WERI-Rb-1 (cell line): ENCODE data around the gene KLHL41.
"Not testable (repeated sequence)": the region's sequence is repeated elsewhere in the genome, so short reads cannot be mapped to it uniquely, and the experiment has no call there.

Source experiments
- DNase-seq: peaks from one replicate; pipeline ENCODE4 v3.0.0-alpha.2; 2020
- H3K27ac ChIP-seq: fragments of 250-450 bp; sonication (Bioruptor Pico); 2 replicates; pipeline ENCODE4 v1.5.1; 2020; ENCODE audit warnings: mild to moderate bottlenecking, moderate library complexity
- H3K27me3 ChIP-seq: fragments of 250-450 bp; sonication (Bioruptor Pico); 2 replicates; pipeline ENCODE4 v1.5.1; 2021; ENCODE audit warnings: mild to moderate bottlenecking, low read depth, moderate library complexity; ENCODE audit not compliant: insufficient read depth, severe bottlenecking
- H3K36me3 ChIP-seq: fragments of 250-450 bp; sonication (Bioruptor Pico); 2 replicates; pipeline ENCODE4 v1.5.1; 2020; ENCODE audit warnings: mild to moderate bottlenecking, moderate library complexity
- H3K4me3 ChIP-seq: 2 replicates; pipeline ENCODE4 v1.5.1; 2011; ENCODE audit warnings: low read depth, mild to moderate bottlenecking, control low read depth, low read length
- H3K9me3 ChIP-seq: fragments of 250-450 bp; sonication (Bioruptor Pico); 2 replicates; pipeline ENCODE4 v1.5.1; 2021; ENCODE audit warnings: mild to moderate bottlenecking, moderate library complexity; ENCODE audit not compliant: severe bottlenecking
- CTCF ChIP-seq: IDR thresholded peaks from 2 replicates; pipeline ENCODE4 v1.5.1; 2011; ENCODE audit warnings: low read depth, mild to moderate bottlenecking, control low read depth, inconsistent platforms, low read length

The KLHL41 gene

GRCh38 chr2:169520896-169521295 is 11.4 kb downstream of the KLHL41 start:
- Histone ChIP-seq H3K4me3 (no peak overlapping the region), H3K27ac (no peak overlapping the region), H3K27me3 (no peaks in the 10 kb centered on the region), H3K9me3 (no peaks in the 10 kb centered on the region), H3K36me3 (peaks cover 1% of the 10 kb centered on the region; the same call in 1 of the 2 replicates)
- no peak for TF ChIP-seq CTCF
- DNase-seq: no peak

GRCh38 chr2:169523681-169524080 is 14.2 kb downstream of the KLHL41 start:
- Histone ChIP-seq H3K4me3 (no peak overlapping the region), H3K27ac (no peak overlapping the region), H3K9me3 (no peaks in the 10 kb centered on the region), H3K27me3 (no peaks in the 10 kb centered on the region), H3K36me3 (peaks cover 7% of the 10 kb centered on the region)
- DNase-seq: no peak
- no peak for TF ChIP-seq CTCF

GRCh38 chr2:169525434-169525833 is 15.9 kb downstream of the KLHL41 start:
- H3K36me3 ChIP-seq: peaks cover 20% of the 10 kb centered on the region
- no peak overlapping the region for H3K4me3 ChIP-seq
- H3K9me3 ChIP-seq: no peaks in the 10 kb centered on the region
- H3K27me3 ChIP-seq: no peaks in the 10 kb centered on the region
- DNase-seq: no peak
- H3K27ac ChIP-seq: no peak overlapping the region
- TF ChIP-seq CTCF: no peak

- Histone ChIP-seq H3K36me3 (peaks cover 23% of the 10 kb centered on the region), H3K27ac (no peak overlapping the region), H3K9me3 (no peaks in the 10 kb centered on the region), H3K4me3 (no peak overlapping the region), H3K27me3 (no peaks in the 10 kb centered on the region)
- DNase-seq: no peak
- TF ChIP-seq CTCF: no peak
Observed at GRCh38 chr2:169526451-169526850, 16.9 kb downstream of the KLHL41 start.

GRCh38 chr2:169528271-169528701 is 18.8 kb downstream of the KLHL41 start:
- Histone ChIP-seq H3K36me3 (peaks cover 27% of the 10 kb centered on the region), H3K4me3 (no peak overlapping the region), H3K9me3 (no peaks in the 10 kb centered on the region), H3K27me3 (no peaks in the 10 kb centered on the region), H3K27ac (no peak overlapping the region)
- DNase-seq: peak; percentile 67
- peak; percentile 86 for TF ChIP-seq CTCF

- H3K27me3 ChIP-seq, H3K4me3 ChIP-seq, H3K9me3 ChIP-seq, DNase-seq, H3K27ac ChIP-seq: not testable (repeated sequence)
- H3K36me3 ChIP-seq: peaks cover 30% of the 10 kb centered on the region
Observed at GRCh38 chr2:169539460-169539859, 30.0 kb downstream of the KLHL41 start.
